ENCODE measurements around the gene CTXND1.

The CTXND1 gene

DNA sequence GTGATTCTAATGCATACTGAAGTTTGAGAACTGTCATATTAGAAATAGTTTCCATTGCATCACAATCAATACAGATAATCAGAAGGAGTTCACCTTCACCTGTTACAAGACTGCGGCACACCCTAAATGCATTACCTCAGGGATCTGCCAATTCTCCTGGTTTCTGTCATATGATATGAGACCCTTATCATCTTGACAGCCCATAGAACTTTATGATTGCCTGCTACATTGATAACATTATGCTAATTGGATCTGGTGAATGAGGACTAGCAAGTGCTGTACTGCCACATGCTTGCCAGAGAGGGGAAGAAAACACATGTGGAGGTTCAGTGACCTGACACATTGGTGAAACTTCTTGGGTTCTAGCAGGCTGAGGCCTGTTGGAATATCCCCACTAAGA, 57.8 kb downstream of the CTXND1 start:
- Histone ChIP-seq H3K9me3 (ENCODE audit: control insufficient read depth, insufficient read depth, low read length) (no peaks in the 10 kb centered on the region), H3K4me2 (ENCODE audit: low read length) (no peak overlapping the region), H3K27me3 (ENCODE audit: control insufficient read depth, low read length) (peaks cover 12% of the 10 kb centered on the region; the same call in 1 of the 2 replicates), H3F3A (ENCODE audit: control insufficient read depth, insufficient read depth) (no peaks in the 10 kb centered on the region), H3K9me2 (replicated peaks; ENCODE audit: control insufficient read depth, low read length) (no peaks in the 10 kb centered on the region), H3K36me3 (ENCODE audit: control insufficient read depth, low read length) (no peaks in the 10 kb centered on the region), H3K4me1 (ENCODE audit: control insufficient read depth, low read length) (no peaks in the 10 kb centered on the region), H3K27ac (ENCODE audit: low read depth, low read length) (no peak overlapping the region), H3K79me2 (ENCODE audit: control insufficient read depth, low read length) (no peaks in the 10 kb centered on the region), H4K20me1 (ENCODE audit: control insufficient read depth, insufficient read depth, low read depth, low read length) (no peaks in the 10 kb centered on the region), H3K4me3 (ENCODE audit: low read length) (no peak overlapping the region)
- TF ChIP-seq EZH2phosphoT487 (IDR thresholded peaks at IDR 0.05; ENCODE audit: borderline replicate concordance, low read length) = no peak
- TF ChIP-seq, protein P1, sequence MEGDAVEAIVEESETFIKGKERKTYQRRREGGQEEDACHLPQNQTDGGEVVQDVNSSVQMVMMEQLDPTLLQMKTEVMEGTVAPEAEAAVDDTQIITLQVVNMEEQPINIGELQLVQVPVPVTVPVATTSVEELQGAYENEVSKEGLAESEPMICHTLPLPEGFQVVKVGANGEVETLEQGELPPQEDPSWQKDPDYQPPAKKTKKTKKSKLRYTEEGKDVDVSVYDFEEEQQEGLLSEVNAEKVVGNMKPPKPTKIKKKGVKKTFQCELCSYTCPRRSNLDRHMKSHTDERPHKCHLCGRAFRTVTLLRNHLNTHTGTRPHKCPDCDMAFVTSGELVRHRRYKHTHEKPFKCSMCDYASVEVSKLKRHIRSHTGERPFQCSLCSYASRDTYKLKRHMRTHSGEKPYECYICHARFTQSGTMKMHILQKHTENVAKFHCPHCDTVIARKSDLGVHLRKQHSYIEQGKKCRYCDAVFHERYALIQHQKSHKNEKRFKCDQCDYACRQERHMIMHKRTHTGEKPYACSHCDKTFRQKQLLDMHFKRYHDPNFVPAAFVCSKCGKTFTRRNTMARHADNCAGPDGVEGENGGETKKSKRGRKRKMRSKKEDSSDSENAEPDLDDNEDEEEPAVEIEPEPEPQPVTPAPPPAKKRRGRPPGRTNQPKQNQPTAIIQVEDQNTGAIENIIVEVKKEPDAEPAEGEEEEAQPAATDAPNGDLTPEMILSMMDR (IDR thresholded peaks at IDR 0.05; ENCODE audit: low read depth, low read length, poor library complexity, severe bottlenecking) = no peak

DNA sequence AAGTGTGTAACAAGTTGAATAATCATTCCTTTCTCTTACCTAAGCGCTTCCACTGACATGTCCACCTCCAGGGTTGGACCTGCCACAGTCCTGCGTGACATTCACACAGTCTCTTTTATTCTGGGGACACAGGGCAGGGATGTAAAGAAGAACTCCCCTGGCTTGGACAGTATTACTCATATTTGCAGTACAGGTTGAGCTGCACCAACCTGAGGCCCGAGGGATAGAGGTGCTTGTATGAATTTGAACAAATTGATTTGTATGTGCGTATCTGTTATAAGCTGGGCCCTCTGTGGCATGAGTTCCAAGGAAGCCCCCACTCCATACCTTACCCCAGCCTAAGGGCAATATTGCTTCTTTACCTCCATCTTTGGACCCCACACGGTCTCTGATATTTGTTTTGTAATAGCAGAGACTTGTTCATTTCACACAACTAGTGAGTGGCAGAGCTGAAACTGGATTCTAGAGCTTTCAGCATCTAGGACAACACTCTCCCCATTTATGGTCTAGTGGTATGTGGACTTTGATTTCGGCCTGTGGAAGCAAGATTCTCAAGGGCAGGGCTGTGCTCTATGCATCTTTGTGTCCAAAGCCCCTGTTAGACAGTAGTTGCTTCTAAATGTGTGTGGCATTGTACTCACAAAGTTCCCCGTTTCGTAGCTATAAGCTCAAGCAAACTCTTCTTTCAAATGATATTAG, 60.0 kb downstream of the CTXND1 start:
- H3K36me3 ChIP-seq (ENCODE audit: control insufficient read depth, low read length) = no peaks in the 10 kb centered on the region
- H3K9me3 ChIP-seq (ENCODE audit: control insufficient read depth, insufficient read depth, low read length) = no peaks in the 10 kb centered on the region
- no peaks in the 10 kb centered on the region for H3K4me1 ChIP-seq (ENCODE audit: control insufficient read depth, low read length)
- no peaks in the 10 kb centered on the region for H3F3A ChIP-seq (ENCODE audit: control insufficient read depth, insufficient read depth)
- H4K20me1 ChIP-seq (ENCODE audit: control insufficient read depth, insufficient read depth, low read depth, low read length) = no peaks in the 10 kb centered on the region
- H3K9me2 ChIP-seq (replicated peaks; ENCODE audit: control insufficient read depth, low read length) = no peaks in the 10 kb centered on the region
- no peak overlapping the region for H3K4me2 ChIP-seq (ENCODE audit: low read length)
- H3K27me3 ChIP-seq (ENCODE audit: control insufficient read depth, low read length) = peaks cover 8% of the 10 kb centered on the region; the same call in 1 of the 2 replicates
- no peaks in the 10 kb centered on the region for H3K79me2 ChIP-seq (ENCODE audit: control insufficient read depth, low read length)
- H3K27ac ChIP-seq (ENCODE audit: low read depth, low read length) = no peak overlapping the region
- H3K4me3 ChIP-seq (ENCODE audit: low read length) = no peak overlapping the region
- TF ChIP-seq, protein P1 (IDR thresholded peaks at IDR 0.05; ENCODE audit: low read depth, low read length, poor library complexity, severe bottlenecking) = no peak
- no peak for TF ChIP-seq EZH2phosphoT487 (IDR thresholded peaks at IDR 0.05; ENCODE audit: borderline replicate concordance, low read length)

DNA sequence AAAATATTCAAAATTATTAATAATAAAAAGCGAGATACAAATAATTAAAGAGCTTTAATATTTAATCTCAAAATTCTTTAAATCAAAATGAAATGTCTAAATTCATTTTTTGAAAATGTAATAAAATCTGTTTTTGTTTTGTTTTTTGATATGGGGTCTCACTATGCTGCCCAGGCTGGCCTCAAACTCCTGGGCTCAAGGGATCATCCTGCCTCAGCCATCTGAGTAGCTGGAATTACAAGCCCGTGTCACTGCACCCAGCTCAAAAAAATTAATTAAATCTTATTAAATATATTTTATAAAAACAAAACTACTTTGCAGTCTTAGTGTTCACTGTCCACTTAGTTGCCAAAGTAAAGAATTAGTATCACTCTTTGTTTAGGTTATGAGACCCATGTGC, 60.8 kb downstream of the CTXND1 start:
- no peaks in the 10 kb centered on the region for H4K20me1 ChIP-seq (ENCODE audit: control insufficient read depth, insufficient read depth, low read depth, low read length)
- H3K79me2 ChIP-seq (ENCODE audit: control insufficient read depth, low read length) = no peaks in the 10 kb centered on the region
- H3K9me2 ChIP-seq (replicated peaks; ENCODE audit: control insufficient read depth, low read length) = no peaks in the 10 kb centered on the region
- TF ChIP-seq, protein P1 (IDR thresholded peaks at IDR 0.05; ENCODE audit: low read depth, low read length, poor library complexity, severe bottlenecking) = no peak
- TF ChIP-seq EZH2phosphoT487 (IDR thresholded peaks at IDR 0.05; ENCODE audit: borderline replicate concordance, low read length) = no peak
- no peaks in the 10 kb centered on the region for H3F3A ChIP-seq (ENCODE audit: control insufficient read depth, insufficient read depth)
- H3K9me3 ChIP-seq (ENCODE audit: control insufficient read depth, insufficient read depth, low read length) = no peaks in the 10 kb centered on the region
- H3K27me3 ChIP-seq (ENCODE audit: control insufficient read depth, low read length) = peaks cover 4% of the 10 kb centered on the region; the same call in 1 of the 2 replicates
- H3K4me2 ChIP-seq (ENCODE audit: low read length) = no peak overlapping the region
- H3K4me3 ChIP-seq (ENCODE audit: low read length) = no peak overlapping the region
- H3K27ac ChIP-seq (ENCODE audit: low read depth, low read length) = no peak overlapping the region
- no peaks in the 10 kb centered on the region for H3K36me3 ChIP-seq (ENCODE audit: control insufficient read depth, low read length)
- H3K4me1 ChIP-seq (ENCODE audit: control insufficient read depth, low read length) = no peaks in the 10 kb centered on the region

Measured in DOHH2 (cell line).